OCI-LY1 (cell line): ENCODE data around the gene STAT5A.

Experiments used
- CTCF ChIP-seq: fragments of 200-600 bp; sonication (generic), shearing (Covaris generic); IDR thresholded peaks from 2 replicates; pipeline ENCODE4 v1.5.1; 2017; ENCODE audit warnings: mild to moderate bottlenecking, antibody characterized with exemption, low read length, moderate library complexity, mixed read lengths
- EZH2 ChIP-seq: fragments of 200-600 bp; sonication (generic), shearing (Covaris generic); IDR thresholded peaks from 2 replicates; pipeline ENCODE4 v1.8.0; 2017; ENCODE audit warnings: borderline replicate concordance, mixed run types, mild to moderate bottlenecking, antibody characterized with exemption, low read length, moderate library complexity, mixed read lengths

DNA sequence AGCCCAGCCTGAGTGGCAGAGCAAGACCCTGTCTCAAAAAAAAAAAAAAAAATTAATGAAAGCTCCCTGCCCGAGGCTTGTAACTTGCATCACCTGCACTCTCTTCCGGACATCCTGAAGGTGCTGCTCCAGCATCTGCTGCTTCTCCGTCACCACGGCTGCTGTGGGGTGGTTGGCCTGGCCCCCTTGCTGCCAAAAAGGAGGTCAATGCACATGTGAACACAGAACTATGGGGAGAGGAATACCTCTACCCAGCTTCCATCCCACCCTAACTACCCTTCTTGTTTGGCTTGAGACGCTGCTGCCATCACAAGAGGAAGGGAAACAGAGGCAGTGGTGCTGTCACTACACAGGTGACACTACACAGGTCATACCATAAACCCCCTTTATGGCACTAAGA lies 50.9 kb downstream of the STAT5A start:
- no peak for TF ChIP-seq CTCF
- TF ChIP-seq EZH2, result no peak
